Endothelial cell (in vitro differentiated cells): ENCODE results near the gene MPV17L2. TPM values are rescaled to one million over a fixed set of nuclear protein-coding genes. Genes with fewer than 3 reads are reported as not detected.

Experiments
- DNase-seq: peaks from one replicate; pipeline ENCODE4 v3.0.0; 2021; ENCODE audit warnings: low spot score
- H3K27ac Mint-ChIP-seq: one replicate; pipeline ENCODE4 v1.8.0; 2021; ENCODE audit warnings: mixed read lengths, inconsistent platforms; ENCODE audit not compliant: unreplicated experiment
- H3K27me3 Mint-ChIP-seq: one replicate; pipeline ENCODE4 v1.8.0; 2021; ENCODE audit warnings: mild to moderate bottlenecking, moderate library complexity, mixed read lengths, inconsistent platforms; ENCODE audit not compliant: unreplicated experiment
- H3K36me3 Mint-ChIP-seq: one replicate; pipeline ENCODE4 v1.8.0; 2021; ENCODE audit warnings: mild to moderate bottlenecking, low read depth, mixed read lengths, inconsistent platforms; ENCODE audit not compliant: unreplicated experiment
- H3K4me1 Mint-ChIP-seq: one replicate; pipeline ENCODE4 v1.8.0; 2021; ENCODE audit warnings: mild to moderate bottlenecking, mixed read lengths, inconsistent platforms; ENCODE audit not compliant: unreplicated experiment
- H3K4me3 Mint-ChIP-seq: one replicate; pipeline ENCODE4 v1.8.0; 2021; ENCODE audit warnings: mild to moderate bottlenecking, mixed read lengths, inconsistent platforms; ENCODE audit not compliant: unreplicated experiment
- H3K9me3 Mint-ChIP-seq: one replicate; pipeline ENCODE4 v1.8.0; 2021; ENCODE audit warnings: mixed read lengths, inconsistent platforms; ENCODE audit not compliant: unreplicated experiment
- CTCF ChIP-seq: fragments of 200-600 bp; sonication (generic); IDR thresholded peaks from one replicate; pipeline ENCODE4 v1.5.0; 2021; ENCODE audit warnings: antibody characterized with exemption; ENCODE audit not compliant: unreplicated experiment
- total RNA-seq: library from RNA; stranded (reverse); fragmentation: NEBNext Ultra II Directional; extraction: Animal tissue kit (Norgen Biotek cat#: 25700); gene quantifications from one replicate; pipeline ENCODE4 v1.2.1, GENCODE V29; 2021; ENCODE audit not compliant: unreplicated experiment

The MPV17L2 gene
- total RNA-seq, 1 donor from 2014 or later: 17.7 TPM

- no peaks in the 10 kb centered on the region for H3K9me3 Mint-ChIP-seq
- H3K27ac Mint-ChIP-seq: no peak overlapping the region
- H3K4me1 Mint-ChIP-seq: no peaks in the 10 kb centered on the region
- peak; percentile 23 for DNase-seq
- TF ChIP-seq CTCF: no peak
- H3K4me3 Mint-ChIP-seq: no peak overlapping the region
- H3K36me3 Mint-ChIP-seq: no peaks in the 10 kb centered on the region
- H3K27me3 Mint-ChIP-seq: peaks cover 18% of the 10 kb centered on the region
Measured at GRCh38 chr19:18239303-18239702, 46.3 kb downstream of the MPV17L2 start.

GRCh38 chr19:18245297-18245696 is 52.3 kb downstream of the MPV17L2 start:
- no peak for TF ChIP-seq CTCF
- Mint-ChIP-seq H3K27ac (no peak overlapping the region), H3K9me3 (no peaks in the 10 kb centered on the region), H3K4me1 (no peaks in the 10 kb centered on the region), H3K4me3 (no peak overlapping the region), H3K36me3 (peaks cover 3% of the 10 kb centered on the region), H3K27me3 (peaks cover 12% of the 10 kb centered on the region)
- DNase-seq: no peak

Other genes with a start within 250 kb of the MPV17L2 start
- 19.3 TPM for gene KCNN1, start 226.1 kb upstream of the MPV17L2 start, total RNA-seq
- gene ARRDC2, start 185.0 kb upstream of the MPV17L2 start, total RNA-seq: 2.8 TPM
- gene IL12RB1, start 106.3 kb upstream of the MPV17L2 start, total RNA-seq: not detected
- 3.9 TPM for gene MAST3, start 95.4 kb upstream of the MPV17L2 start, total RNA-seq
- gene PIK3R2, start 40.1 kb upstream of the MPV17L2 start, total RNA-seq: 28.0 TPM
- not detected for gene IFI30, start 19.4 kb upstream of the MPV17L2 start, total RNA-seq
- gene RAB3A, start 10.8 kb downstream of the MPV17L2 start, total RNA-seq: 3.1 TPM
- 0.85 TPM for gene PDE4C, start 33.2 kb downstream of the MPV17L2 start, total RNA-seq
- 1.2 TPM for gene IQCN, start 81.2 kb downstream of the MPV17L2 start, total RNA-seq
- gene JUND, start 88.4 kb downstream of the MPV17L2 start, total RNA-seq: 129 TPM
- gene LSM4, start 129.9 kb downstream of the MPV17L2 start, total RNA-seq: 166 TPM
- gene PGPEP1, start 147.4 kb downstream of the MPV17L2 start, total RNA-seq: 32.1 TPM
- gene GDF15, start 192.9 kb downstream of the MPV17L2 start, total RNA-seq: 1.3 TPM
- gene LRRC25, start 204.4 kb downstream of the MPV17L2 start, total RNA-seq: not detected
- 60.7 TPM for gene SSBP4, start 226.2 kb downstream of the MPV17L2 start, total RNA-seq
- gene ISYNA1, start 244.9 kb downstream of the MPV17L2 start, total RNA-seq: 68.5 TPM